ENCODE measurements around the gene CA6. TPM values are rescaled to one million over a fixed set of nuclear protein-coding genes. Genes with fewer than 3 reads are reported as not detected.

CA6 gene
- total RNA-seq, 2 donors from 2014 or later, result not detected

- TF ChIP-seq CTCF (conservative IDR thresholded peaks at IDR 0.05), result no peak
- WGBS, 2 experiments (ENCODE audit: insufficient coverage in 1 of 2, insufficient read length in 1 of 2), result 76 to 86% methylated on average over 10 to 11 of the region's 11 CpGs
- Mint-ChIP-seq H3K4me1 (peaks cover 21% of the 10 kb centered on the region), H3K27ac (no peak overlapping the region), H3K4me3 (no peak overlapping the region), H3K9me3 (no peaks in the 10 kb centered on the region), H3K27me3 (ENCODE audit: insufficient read depth) (peaks cover 4% of the 10 kb centered on the region), H3K36me3 (ENCODE audit: low read depth) (no peaks in the 10 kb centered on the region)
- Histone ChIP-seq H3K9ac (ENCODE audit: extremely low read depth, low read length, poor library complexity, severe bottlenecking) (no peak overlapping the region), H3K4me3 (ENCODE audit: low read length) (no peak overlapping the region), H3K9me3 (ENCODE audit: control insufficient read depth, low read length) (no peaks in the 10 kb centered on the region), H3K27ac (ENCODE audit: low read depth, low read length) (no peak overlapping the region), H3K4me1 (ENCODE audit: control insufficient read depth, insufficient read depth, low read length) (peaks cover 5% of the 10 kb centered on the region), H3K36me3 (ENCODE audit: control insufficient read depth, insufficient read depth, low read length) (no peaks in the 10 kb centered on the region), H3K27me3 (ENCODE audit: control insufficient read depth, insufficient read depth, low read length, poor library complexity, severe bottlenecking) (no peaks in the 10 kb centered on the region)
- no peak for DNase-seq
Measured at GRCh38 chr1:9004031-9004699, 58.5 kb downstream of the CA6 start.

GRCh38 chr1:9004700-9005394 is 59.2 kb downstream of the CA6 start:
- Mint-ChIP-seq H3K36me3 (ENCODE audit: low read depth) (no peaks in the 10 kb centered on the region), H3K27ac (no peak overlapping the region), H3K4me3 (no peak overlapping the region), H3K4me1 (peaks cover 21% of the 10 kb centered on the region), H3K9me3 (no peaks in the 10 kb centered on the region), H3K27me3 (ENCODE audit: insufficient read depth) (peaks cover 4% of the 10 kb centered on the region)
- WGBS, 2 experiments (ENCODE audit: insufficient coverage in 1 of 2, insufficient read length in 1 of 2), result 56 to 78% methylated on average over 8 to 22 of the region's 22 CpGs
- peak; percentile 97 for DNase-seq
- H3K36me3 ChIP-seq (ENCODE audit: control insufficient read depth, insufficient read depth, low read length), result no peaks in the 10 kb centered on the region
- H3K4me3 ChIP-seq (ENCODE audit: low read length), result no peak overlapping the region
- no peaks in the 10 kb centered on the region for H3K27me3 ChIP-seq (ENCODE audit: control insufficient read depth, insufficient read depth, low read length, poor library complexity, severe bottlenecking)
- TF ChIP-seq CTCF (conservative IDR thresholded peaks at IDR 0.05), result peak; percentile 94
- H3K27ac ChIP-seq (ENCODE audit: low read depth, low read length), result no peak overlapping the region
- H3K9me3 ChIP-seq (ENCODE audit: control insufficient read depth, low read length), result no peaks in the 10 kb centered on the region
- H3K9ac ChIP-seq (ENCODE audit: extremely low read depth, low read length, poor library complexity, severe bottlenecking), result no peak overlapping the region
- peaks cover 5% of the 10 kb centered on the region for H3K4me1 ChIP-seq (ENCODE audit: control insufficient read depth, insufficient read depth, low read length)

GRCh38 chr1:9005395-9005708 is 59.7 kb downstream of the CA6 start:
- 66 to 70% methylated on average over 5 to 8 of the region's 8 CpGs for WGBS, 2 experiments (ENCODE audit: insufficient coverage in 1 of 2, insufficient read length in 1 of 2)
- peaks cover 4% of the 10 kb centered on the region for H3K27me3 Mint-ChIP-seq (ENCODE audit: insufficient read depth)
- H3K27ac Mint-ChIP-seq, result no peak overlapping the region
- Histone ChIP-seq H3K9ac (ENCODE audit: extremely low read depth, low read length, poor library complexity, severe bottlenecking) (no peak overlapping the region), H3K36me3 (ENCODE audit: control insufficient read depth, insufficient read depth, low read length) (no peaks in the 10 kb centered on the region), H3K4me1 (ENCODE audit: control insufficient read depth, insufficient read depth, low read length) (peaks cover 5% of the 10 kb centered on the region), H3K9me3 (ENCODE audit: control insufficient read depth, low read length) (no peaks in the 10 kb centered on the region), H3K27me3 (ENCODE audit: control insufficient read depth, insufficient read depth, low read length, poor library complexity, severe bottlenecking) (no peaks in the 10 kb centered on the region), H3K27ac (ENCODE audit: low read depth, low read length) (no peak overlapping the region), H3K4me3 (ENCODE audit: low read length) (no peak overlapping the region)
- H3K36me3 Mint-ChIP-seq (ENCODE audit: low read depth), result no peaks in the 10 kb centered on the region
- H3K4me3 Mint-ChIP-seq, result no peak overlapping the region
- no peaks in the 10 kb centered on the region for H3K9me3 Mint-ChIP-seq
- TF ChIP-seq CTCF (conservative IDR thresholded peaks at IDR 0.05), result no peak
- peaks cover 21% of the 10 kb centered on the region for H3K4me1 Mint-ChIP-seq
- DNase-seq, result no peak

Data from endodermal cell (in vitro differentiated cells).